NB4 (cell line): Measurements from ENCODE around the gene TMEM184A.

Experiments used
- CTCF ChIP-seq: IDR thresholded peaks from one replicate; pipeline ENCODE4 v1.5.1; 2012; ENCODE audit warnings: low read depth, low read length
- MAX ChIP-seq: IDR thresholded peaks from 2 replicates; pipeline ENCODE4 v1.6.1; 2011; ENCODE audit warnings: low read depth, low read length
- POLR2A ChIP-seq: IDR thresholded peaks from 2 replicates; pipeline ENCODE4 v1.6.1; 2011; ENCODE audit warnings: mild to moderate bottlenecking; ENCODE audit not compliant: insufficient read length; ENCODE audit errors: extremely low read depth

GRCh38 chr7:1548944-1549343, 7.1 kb downstream of the TMEM184A start:
- no peak for TF ChIP-seq CTCF
- TF ChIP-seq MAX = no peak
- TF ChIP-seq POLR2A = no peak
